GM21786 (cell line): ENCODE measurements around the gene RSKR.
"Not testable (repeated sequence)": the region's sequence is repeated elsewhere in the genome, so short reads cannot be mapped to it uniquely, and the experiment has no call there.

Source experiments
- ATAC-seq: cut with Tn5 transposase; IDR thresholded peaks from one replicate; pipeline ENCODE4 v1.9.1; 2021; ENCODE audit not compliant: unreplicated experiment

The RSKR gene

DNA sequence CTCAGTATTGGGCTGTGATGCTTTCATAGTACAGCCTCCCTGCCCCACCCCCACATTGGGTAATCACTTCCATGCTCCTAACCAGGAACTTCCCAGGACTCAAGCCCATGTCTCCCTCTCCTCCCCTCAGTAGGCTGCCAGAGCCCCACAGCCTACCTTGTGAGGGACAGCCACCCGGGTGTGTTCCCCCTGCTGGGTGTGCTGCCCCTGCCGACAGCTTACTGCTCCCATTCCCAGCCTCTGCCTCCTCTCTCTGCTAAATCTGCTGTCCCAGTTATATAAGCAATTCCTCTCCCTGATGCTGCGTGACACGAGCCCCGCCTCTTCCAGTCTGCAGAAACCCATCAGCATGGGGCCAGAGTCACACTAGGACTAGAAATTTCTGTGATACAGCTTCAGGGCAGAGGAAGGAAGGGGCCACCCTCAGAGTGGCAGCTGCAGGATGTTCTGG lies at the start of gene RSKR:
TSS of gene RSKR (minus strand) at position 255 of the 451 bp plus-strand sequence. CDS start at position 231, 24 bp downstream.
- ATAC-seq: no peak

GRCh38 chr17:28663723-28664122 lies 49.7 kb upstream of the RSKR start:
- ATAC-seq: no peak

- no peak for ATAC-seq
These were observed 48.5 kb upstream of the RSKR start for GRCh38 chr17:28662527-28662829.

DNA sequence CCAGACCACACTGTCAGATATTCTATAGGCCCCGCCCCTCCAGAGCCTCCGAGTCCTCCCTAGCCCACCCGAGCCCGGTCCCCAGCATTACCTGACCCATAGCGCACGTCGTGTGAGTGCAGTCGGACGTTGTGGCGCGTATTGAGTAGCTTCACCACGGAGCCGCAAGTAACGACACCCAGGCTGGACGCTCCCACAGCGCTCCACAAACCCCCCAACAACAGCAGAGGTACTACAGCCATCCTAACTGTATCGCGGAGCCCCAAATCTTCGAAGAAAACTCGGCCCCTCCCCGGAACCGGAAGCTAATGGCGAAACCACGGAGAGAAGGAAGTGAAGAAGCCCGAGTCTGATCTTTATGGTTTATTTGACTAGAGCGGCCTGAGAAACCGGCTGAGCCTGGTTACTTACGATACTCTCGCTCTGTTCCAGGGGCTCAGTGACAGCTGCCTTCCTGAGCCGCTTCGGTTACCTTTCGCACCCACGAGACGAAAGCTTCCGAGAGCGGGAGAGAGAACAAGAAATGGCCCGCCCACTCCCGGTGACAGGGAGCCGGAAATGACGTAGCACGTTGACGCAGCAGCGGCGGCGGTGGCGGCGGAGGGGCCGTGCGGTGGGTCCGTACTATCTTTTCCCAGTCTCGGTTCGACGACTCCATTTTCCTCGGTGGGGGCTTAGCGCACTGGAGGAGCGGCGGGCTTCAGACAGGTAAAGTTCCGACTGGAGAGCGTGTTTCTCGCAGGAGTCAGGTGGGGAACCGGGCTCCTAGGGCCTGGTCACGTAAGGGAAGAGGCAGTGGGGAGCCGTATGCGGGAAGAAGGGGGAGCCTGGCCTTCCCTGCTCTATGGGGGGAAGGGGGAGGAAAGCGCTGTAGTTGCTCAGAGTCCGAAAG lies 47.9 kb upstream of the RSKR start, which contains the start of the genes SDF2 and SUPT6H:
TSS of gene SDF2 (minus strand) at position 272 of the 892 bp plus-strand sequence. CDS start at position 242, 30 bp downstream.
TSS of gene SUPT6H (plus strand) at position 571 of the 892 bp plus-strand sequence. CDS start 11,197 bp downstream, outside the sequence.
- ATAC-seq: peak; percentile 81

DNA sequence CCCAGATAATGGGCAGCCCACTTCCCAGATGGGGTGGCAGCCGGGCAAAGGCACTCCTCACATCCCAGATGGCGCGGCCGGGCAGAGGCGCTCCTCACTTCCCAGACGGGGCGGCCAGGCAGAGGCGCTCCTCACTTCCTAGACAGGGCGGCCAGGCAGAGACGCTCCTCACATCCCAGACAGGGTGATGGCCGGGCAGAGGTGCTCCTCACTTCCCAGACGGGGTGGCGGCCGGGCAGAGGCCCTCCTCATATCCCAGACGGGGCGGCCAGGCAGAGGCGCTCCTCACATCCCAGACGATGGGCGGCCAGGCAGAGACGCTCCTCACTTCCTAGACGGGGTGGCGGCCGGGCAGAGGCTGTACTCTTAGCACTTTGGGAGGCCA lies 45.5 kb upstream of the RSKR start:
- not testable (repeated sequence) for ATAC-seq

GRCh38 chr17:28658766-28659496 lies 44.9 kb upstream of the RSKR start:
- not testable (repeated sequence) for ATAC-seq

GRCh38 chr17:28658342-28658741 lies 44.4 kb upstream of the RSKR start:
- ATAC-seq: not testable (repeated sequence)

DNA sequence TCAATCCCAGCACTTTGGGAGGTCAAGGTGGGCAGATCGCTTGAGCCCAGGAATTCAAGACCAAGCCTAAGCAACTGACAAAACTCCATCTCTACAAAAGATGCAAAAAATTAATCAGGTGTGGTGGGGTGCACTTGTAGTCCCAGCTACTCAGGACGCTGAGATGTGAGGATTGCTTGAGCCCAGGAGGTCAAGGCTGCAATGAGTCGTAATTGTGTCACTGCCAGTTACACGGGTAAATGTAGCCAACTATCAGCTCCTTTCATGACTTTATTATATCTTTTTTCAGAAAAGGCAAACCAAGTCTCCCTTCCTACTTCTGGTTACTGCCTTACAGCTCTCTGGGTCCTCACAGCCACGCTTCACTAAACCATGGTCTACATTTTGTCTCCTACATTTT lies 43.8 kb upstream of the RSKR start:
- no peak for ATAC-seq

- ATAC-seq: no peak
These were observed 41.2 kb upstream of the RSKR start for GRCh38 chr17:28655160-28655559.

DNA sequence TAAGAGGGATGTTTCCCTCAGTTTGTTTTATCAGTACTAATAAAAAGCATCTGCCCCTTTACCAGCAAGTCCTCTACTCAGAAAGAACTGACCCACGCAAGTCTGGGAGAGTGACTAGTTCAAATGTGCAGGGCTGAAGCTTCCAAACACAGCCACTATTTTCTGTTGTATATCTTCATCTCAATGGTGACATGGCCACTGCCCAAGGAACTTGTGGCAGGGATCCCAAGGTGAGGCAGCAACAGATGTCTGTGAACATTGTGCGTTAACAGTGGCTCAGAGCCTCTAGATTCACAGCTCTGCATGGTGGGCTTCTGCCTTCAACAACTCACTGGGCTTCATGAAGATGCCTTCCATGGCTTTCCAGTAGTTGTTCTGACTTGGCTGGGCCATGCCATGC lies 34.7 kb upstream of the RSKR start:
- no peak for ATAC-seq

DNA sequence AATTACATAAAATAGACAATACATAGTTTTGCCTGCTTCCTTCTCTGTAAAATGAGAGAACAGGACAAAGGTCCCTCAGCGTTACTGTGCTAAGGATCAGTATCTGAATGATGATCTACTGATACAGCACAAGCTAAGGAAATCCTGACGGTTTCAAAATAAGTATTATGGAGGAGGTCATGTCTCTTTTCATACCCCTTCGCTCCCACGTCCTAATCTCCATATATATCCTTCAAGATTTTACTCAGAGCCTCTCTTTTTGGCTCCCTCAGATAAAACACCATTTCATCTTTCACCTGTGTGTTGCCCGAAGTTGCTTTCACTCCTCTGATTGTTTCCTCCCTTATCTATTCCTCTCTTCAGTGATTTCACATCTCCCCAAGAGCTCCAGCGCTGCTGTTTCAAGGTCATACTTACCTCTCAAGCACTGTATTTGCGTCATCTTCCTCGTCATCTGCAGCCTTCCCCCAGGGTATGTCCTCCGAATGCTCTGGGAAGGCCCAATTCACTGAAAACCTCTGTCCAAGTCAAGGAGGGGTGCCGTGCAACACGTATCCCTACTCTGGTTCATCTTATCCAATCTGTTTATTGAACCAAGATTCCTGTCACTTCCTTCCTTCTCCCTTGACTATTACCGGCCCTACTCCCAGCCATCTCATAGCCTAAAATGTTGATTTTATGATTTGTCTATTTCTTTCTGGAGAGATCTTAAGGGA lies 32.2 kb upstream of the RSKR start:
- ATAC-seq: no peak

GRCh38 chr17:28645576-28645939 lies 31.6 kb upstream of the RSKR start:
- ATAC-seq: no peak

DNA sequence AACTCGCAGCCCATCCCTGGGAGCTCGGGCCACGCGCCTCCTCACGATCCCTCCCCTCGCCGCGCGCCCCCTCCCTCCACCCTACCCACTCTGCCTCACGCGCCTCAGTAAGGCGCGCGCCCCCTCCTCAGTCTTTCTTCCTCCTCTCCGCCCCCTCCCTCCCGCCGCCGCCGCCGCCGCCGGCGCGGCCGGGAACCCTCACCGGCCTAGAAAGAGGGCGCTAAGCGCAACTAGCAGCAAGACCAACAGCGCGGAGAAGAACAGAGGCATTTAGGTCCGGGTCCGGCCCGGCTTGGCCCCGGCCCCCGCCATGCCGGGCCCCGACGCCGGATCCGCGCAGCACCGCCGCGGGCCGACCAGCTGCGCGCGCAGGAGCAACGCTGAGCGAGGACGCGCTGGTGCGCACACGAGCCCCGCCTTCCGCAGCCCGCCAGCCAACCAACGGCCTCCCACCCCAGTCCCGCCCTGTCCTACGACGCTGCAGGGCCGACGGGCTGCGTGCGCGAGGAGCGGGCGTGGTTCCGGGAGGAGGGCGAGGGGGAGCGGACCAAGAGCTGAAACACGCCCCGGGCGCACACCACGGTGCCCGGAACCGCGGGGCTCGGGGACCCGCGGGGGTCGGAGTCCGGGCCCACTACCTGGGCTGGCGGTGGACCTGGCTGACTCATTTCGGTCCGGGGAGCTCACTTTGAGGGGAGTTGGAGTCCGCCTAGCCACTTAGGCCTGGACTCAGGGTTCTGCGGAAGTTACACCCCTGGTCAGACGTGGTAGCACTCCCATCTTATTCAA lies 31.0 kb upstream of the RSKR start, which contains the start of gene BLTP2:
TSS of gene BLTP2 (minus strand) at position 372 of the 789 bp plus-strand sequence. CDS start at position 270, 102 bp downstream.
- ATAC-seq: peak; percentile 94

DNA sequence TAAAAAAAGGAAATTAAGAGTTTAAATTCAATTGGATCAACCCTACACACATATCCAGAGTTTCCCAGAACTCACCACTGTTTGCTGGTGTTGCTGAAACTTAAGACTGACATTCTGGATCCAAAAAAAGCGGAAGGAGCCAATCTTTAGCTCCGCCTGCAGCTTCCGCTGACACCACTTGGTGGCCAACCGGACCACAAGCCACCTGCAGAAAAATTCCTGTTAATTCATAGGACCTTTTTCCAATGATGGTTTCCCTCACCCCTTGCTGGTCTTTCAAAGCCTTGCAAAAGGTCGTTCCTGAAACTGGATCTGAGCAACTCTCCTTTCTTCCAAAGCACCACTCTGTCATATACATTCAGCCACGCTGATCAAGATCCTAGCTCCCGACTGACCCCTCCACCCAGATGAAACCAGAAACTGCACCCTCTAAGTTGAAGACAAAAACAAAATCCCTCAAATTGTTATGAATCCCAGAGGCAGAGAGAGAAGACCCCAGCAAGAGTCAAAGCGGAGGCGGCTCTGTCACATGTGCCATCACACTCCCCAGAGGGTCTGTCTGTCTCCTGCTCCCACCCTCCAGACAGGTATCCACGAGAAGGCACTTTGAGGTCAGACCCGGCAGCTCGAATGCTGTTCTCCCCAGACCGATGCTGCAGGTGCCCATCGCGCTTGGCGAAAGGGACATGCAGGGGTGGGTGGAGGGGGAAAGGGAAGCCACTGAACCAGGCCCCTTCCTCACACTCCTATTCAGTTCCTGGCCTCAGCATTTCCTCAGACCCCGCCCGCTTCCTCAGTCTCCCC lies 30.2 kb upstream of the RSKR start:
- ATAC-seq: no peak

GRCh38 chr17:28641579-28641978 lies 27.6 kb upstream of the RSKR start:
- ATAC-seq: no peak

- no peak for ATAC-seq
These were observed 21.5 kb upstream of the RSKR start for GRCh38 chr17:28635506-28635905.

- ATAC-seq: no peak
These were observed 20.4 kb upstream of the RSKR start for GRCh38 chr17:28634206-28634865.

DNA sequence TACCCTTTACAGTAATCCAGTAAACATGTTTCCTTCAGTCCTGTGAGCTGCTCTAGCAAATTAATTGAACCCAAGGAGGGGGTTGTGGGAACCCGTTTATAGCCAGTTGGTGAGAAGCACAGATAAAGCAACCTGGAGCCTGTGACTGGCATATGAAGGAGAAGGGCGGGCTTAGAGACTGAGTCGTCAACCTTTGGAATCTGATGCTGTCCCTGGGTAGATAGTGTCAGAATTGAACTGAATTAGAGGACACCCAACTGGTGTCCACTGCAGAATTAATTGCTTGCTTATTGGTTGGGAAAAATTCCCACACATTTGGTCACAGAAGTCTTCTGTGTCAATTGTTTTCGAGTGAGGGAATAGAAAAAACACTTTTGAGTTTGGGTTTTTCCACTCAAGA lies 12.8 kb upstream of the RSKR start:
- ATAC-seq: no peak

DNA sequence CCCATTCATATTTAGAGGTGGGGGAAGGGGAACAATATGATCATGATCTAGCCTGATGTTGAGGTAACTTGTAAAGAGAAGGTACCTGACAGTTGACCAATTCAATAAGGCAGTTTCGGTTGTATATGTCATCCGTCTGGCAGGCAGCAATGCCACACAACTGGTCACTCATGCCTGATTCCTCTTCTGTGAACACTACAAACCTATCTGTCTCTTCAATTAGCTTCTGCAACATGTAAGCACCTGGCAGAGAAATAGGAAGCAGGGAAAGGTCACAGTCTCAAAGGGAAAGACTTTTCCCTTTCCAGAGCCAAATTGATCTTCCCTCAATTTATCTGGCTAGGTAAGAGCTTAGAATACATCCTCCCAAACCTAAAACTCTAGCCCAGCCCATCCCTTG lies 10.2 kb upstream of the RSKR start:
- no peak for ATAC-seq
